B cell (primary cell): ENCODE measurements around the gene POP4. TPM values are rescaled to one million over a fixed set of nuclear protein-coding genes. Genes with fewer than 3 reads are reported as not detected.

Experiments used
- ATAC-seq: fragments of 200-7000 bp; cut with Tn5 transposase; one replicate; pipeline ENCODE4 v1.10.0; 2021; ENCODE audit warnings: low read depth, mild to moderate bottlenecking, moderate number of reproducible peaks, moderate library complexity
- CTCF ChIA-PET: fragments of 350-600 bp; sonication (Branson Sonifier 250); formaldehyde crosslinking; loops from one replicate; lab custom pipeline; 2021; ENCODE audit warnings: antibody characterized with exemption, inconsistent platforms; lab: Charles Lee
- POLR2A ChIA-PET: fragments of 350-600 bp; sonication (Branson Sonifier 250); formaldehyde crosslinking; loops from one replicate; lab custom pipeline; 2021; ENCODE audit warnings: antibody characterized with exemption; lab: Charles Lee
- DNase-seq: peaks from one replicate; pipeline ENCODE4 v3.0.0; 2013
- H2AFZ ChIP-seq: 2 replicates; pipeline ENCODE4 v1.6.1; 2012; ENCODE audit warnings: mild to moderate bottlenecking, low read depth, low read length; ENCODE audit not compliant: insufficient read depth, poor library complexity, severe bottlenecking
- H3K27ac ChIP-seq, 2 donors: 1 replicate in 1 of 2; 2 replicates in 1 of 2; pipeline ENCODE4 v1.5.1; 2012 to 2013; ENCODE audit warnings: low read length in 2 of 2, mild to moderate bottlenecking in 2 of 2, moderate library complexity in 1 of 2
- H3K27me3 ChIP-seq, 4 experiments: fragments of 200-600 bp in 1 of 4; sonication (generic) in 1 of 4; replicated peaks in 1 of 4; 1 replicate in 2 of 4; 2 replicates in 2 of 4; pipeline versions ENCODE4 v1.6.1 to v1.7.0; 2013 to 2016; ENCODE audit warnings: low read length in 3 of 4, mild to moderate bottlenecking in 2 of 4, mixed read lengths in 1 of 4, moderate library complexity in 1 of 4; ENCODE audit not compliant: insufficient read depth in 4 of 4, control insufficient read depth in 3 of 4; ENCODE audit errors: control extremely low read depth in 1 of 4
- H3K36me3 ChIP-seq, 2 experiments: replicated peaks in 1 of 2; 1 replicate in 1 of 2; 2 replicates in 1 of 2; pipeline versions ENCODE4 v1.6.1 to v1.7.1; 2013; ENCODE audit warnings: low read length in 1 of 2; ENCODE audit not compliant: insufficient read depth in 2 of 2, control insufficient read depth in 1 of 2; ENCODE audit errors: control extremely low read depth in 1 of 2, extremely low read depth in 1 of 2
- H3K4me1 ChIP-seq, 2 donors: fragments of 200-600 bp in 1 of 2; sonication (generic) in 1 of 2; 1 replicate in 1 of 2; 2 replicates in 1 of 2; pipeline versions ENCODE4 v1.5.1 to v1.6.1; 2013 to 2017; ENCODE audit warnings: low read length in 2 of 2; ENCODE audit not compliant: control insufficient read depth in 2 of 2, insufficient read depth in 2 of 2
- H3K4me2 ChIP-seq: replicated peaks from 2 replicates; pipeline ENCODE3; 2012; ENCODE audit warnings: mild to moderate bottlenecking, low read depth, low read length; ENCODE audit not compliant: poor library complexity, severe bottlenecking
- H3K4me3 ChIP-seq, 5 experiments: fragments of 200-600 bp in 1 of 5; sonication (generic) in 1 of 5; 1 replicate in 3 of 5; 2 replicates in 2 of 5; pipeline versions ENCODE4 v1.5.1 to v1.7.0; 2011 to 2016; ENCODE audit warnings: low read length in 4 of 5, mild to moderate bottlenecking in 4 of 5, low read depth in 2 of 5, control low read depth in 1 of 5, moderate library complexity in 1 of 5; ENCODE audit not compliant: insufficient read depth in 1 of 5; ENCODE audit errors: control extremely low read depth in 1 of 5, extremely low read depth in 1 of 5
- H3K79me2 ChIP-seq: fragments of 200-600 bp; sonication (generic); one replicate; pipeline ENCODE4 v1.6.0; 2016; ENCODE audit warnings: low read length; ENCODE audit not compliant: control insufficient read depth, insufficient read depth
- H3K9ac ChIP-seq: fragments of 200-600 bp; sonication (generic); 2 replicates; pipeline ENCODE4 v1.6.1; 2017; ENCODE audit warnings: mild to moderate bottlenecking, low read length, moderate library complexity
- H3K9me3 ChIP-seq, 3 donors: one replicate each; pipeline versions ENCODE4 v1.6.1 to v1.7.1; 2013; ENCODE audit warnings: low read length in 2 of 3; ENCODE audit not compliant: control insufficient read depth in 2 of 3, insufficient read depth in 1 of 3; ENCODE audit errors: control extremely low read depth in 1 of 3
- H4K20me1 ChIP-seq: 2 replicates; pipeline ENCODE4 v1.6.0; 2012; ENCODE audit warnings: mild to moderate bottlenecking, low read length; ENCODE audit not compliant: insufficient read depth, control insufficient read depth, poor library complexity, severe bottlenecking
- H3K27ac Mint-ChIP-seq: one replicate; pipeline ENCODE4 v1.8.0; 2021; ENCODE audit warnings: mixed read lengths
- H3K27me3 Mint-ChIP-seq: one replicate; pipeline ENCODE4 v1.8.0; 2021; ENCODE audit warnings: mixed read lengths
- H3K4me1 Mint-ChIP-seq: one replicate; pipeline ENCODE4 v1.8.0; 2021; ENCODE audit warnings: mixed read lengths
- H3K4me3 Mint-ChIP-seq: one replicate; pipeline ENCODE4 v1.8.0; 2021; ENCODE audit warnings: mixed read lengths
- H3K9me3 Mint-ChIP-seq: one replicate; pipeline ENCODE4 v1.8.0; 2022; ENCODE audit warnings: mixed read lengths; ENCODE audit not compliant: insufficient read depth
- EZH2 ChIP-seq: IDR thresholded peaks from 2 replicates; pipeline ENCODE4 v1.6.1; 2012; ENCODE audit warnings: borderline replicate concordance, low read depth, mild to moderate bottlenecking, moderate library complexity, low read length; ENCODE audit not compliant: insufficient read depth, poor library complexity, severe bottlenecking
- WGBS: methylation state at CpG from one replicate; pipeline ENCODE4 v1.1.5; 2013; ENCODE audit warnings: missing lambda C conversion rate; ENCODE audit not compliant: insufficient coverage; 5-methylcytosine and 5-hydroxymethylcytosine counted together
- intact Hi-C: fragments of 100-400 bp; cut with micrococcal nuclease; formaldehyde crosslinking; loops from one replicate; pipeline ENCODE4 v1.10.0; 2022
- polyA plus RNA-seq: library from polyadenylated mRNA; depleted of rRNA; stranded (reverse); fragments of >200 nt; gene quantifications from 2 replicates; pipeline ENCODE4 v1.2.3, GENCODE V29; 2012
- total RNA-seq, 2 donors: library from RNA; stranded (reverse); fragments of 120-200 nt in 1 of 2; gene quantifications; 1 replicate in 1 of 2; 2 replicates in 1 of 2; pipeline versions ENCODE4 v1.2.3 to v1.2.4, GENCODE V29; 2013 to 2022
- TF ChIP-seq, protein P1 (sequence below): fragments of 200-600 bp; IDR thresholded peaks from one replicate; pipeline ENCODE4 v1.8.0; 2022; ENCODE audit warnings: antibody characterized with exemption, mild to moderate bottlenecking

Gene POP4
- total and polyA plus RNA-seq, 2 donors (not counting 1 experiment from before 2014, with no cell fraction given), result 58.9 to 61.2 TPM

DNA sequence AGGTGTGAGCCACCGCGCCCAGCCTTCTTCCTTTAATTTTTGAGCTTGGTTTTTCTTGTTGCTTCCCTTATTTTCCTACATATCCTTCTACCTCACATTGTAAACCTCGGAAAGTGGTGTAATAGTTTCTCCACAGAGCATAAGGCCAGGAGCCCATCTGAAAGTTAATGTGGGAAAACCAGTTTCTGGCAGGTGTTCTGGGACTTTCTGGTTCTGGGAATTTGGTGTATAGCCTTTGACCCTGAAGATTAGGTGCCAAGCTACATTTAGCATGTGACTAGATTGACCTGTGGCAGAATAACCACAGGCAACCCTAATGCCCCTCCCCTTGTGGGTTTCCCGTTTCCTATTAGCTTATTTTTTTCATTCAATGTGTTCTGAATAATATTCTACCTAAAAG is 8.7 kb downstream of the POP4 start:
- Mint-ChIP-seq H3K27ac (no peak overlapping the region), H3K4me1 (peaks cover 16% of the 10 kb centered on the region), H3K4me3 (no peak overlapping the region), H3K9me3 (no peaks in the 10 kb centered on the region), H3K27me3 (no peaks in the 10 kb centered on the region)
- Histone ChIP-seq H3K4me3 (no peak overlapping the region), H3K9ac (no peak overlapping the region), H3K9me3 (no peaks in the 10 kb centered on the region), H3K27me3 (no peaks in the 10 kb centered on the region), H3K27ac (no peak overlapping the region), H3K36me3 (peaks cover 2 to 55% of the 10 kb centered on the region in 2 experiments), H3K4me2 (no peak overlapping the region), H2AFZ (no peak overlapping the region), H3K4me1 (peaks cover 9 to 18% of the 10 kb centered on the region in 2 donors), H3K79me2 (no peaks in the 10 kb centered on the region), H4K20me1 (no peaks in the 10 kb centered on the region)
- TF ChIP-seq EZH2, result no peak
- TF ChIP-seq, protein P1, sequence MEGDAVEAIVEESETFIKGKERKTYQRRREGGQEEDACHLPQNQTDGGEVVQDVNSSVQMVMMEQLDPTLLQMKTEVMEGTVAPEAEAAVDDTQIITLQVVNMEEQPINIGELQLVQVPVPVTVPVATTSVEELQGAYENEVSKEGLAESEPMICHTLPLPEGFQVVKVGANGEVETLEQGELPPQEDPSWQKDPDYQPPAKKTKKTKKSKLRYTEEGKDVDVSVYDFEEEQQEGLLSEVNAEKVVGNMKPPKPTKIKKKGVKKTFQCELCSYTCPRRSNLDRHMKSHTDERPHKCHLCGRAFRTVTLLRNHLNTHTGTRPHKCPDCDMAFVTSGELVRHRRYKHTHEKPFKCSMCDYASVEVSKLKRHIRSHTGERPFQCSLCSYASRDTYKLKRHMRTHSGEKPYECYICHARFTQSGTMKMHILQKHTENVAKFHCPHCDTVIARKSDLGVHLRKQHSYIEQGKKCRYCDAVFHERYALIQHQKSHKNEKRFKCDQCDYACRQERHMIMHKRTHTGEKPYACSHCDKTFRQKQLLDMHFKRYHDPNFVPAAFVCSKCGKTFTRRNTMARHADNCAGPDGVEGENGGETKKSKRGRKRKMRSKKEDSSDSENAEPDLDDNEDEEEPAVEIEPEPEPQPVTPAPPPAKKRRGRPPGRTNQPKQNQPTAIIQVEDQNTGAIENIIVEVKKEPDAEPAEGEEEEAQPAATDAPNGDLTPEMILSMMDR, result no peak
- intact Hi-C loops, result no loop called here
- CTCF ChIA-PET, result interaction anchor here (0.6 to 1.4 kb wide), 2 partner anchors 102 to 259 kb away, joined by 3 to 5 read pairs; no protein-coding TSS in a partner anchor
- WGBS, result no CpG with 5 or more reads among the region's 4 CpGs
- ATAC-seq, result no peak
- no peak for DNase-seq
- POLR2A ChIA-PET, result no interaction called here

GRCh38 chr19:29615891-29616425 is 9.9 kb downstream of the POP4 start:
- Histone ChIP-seq H3K4me2 (no peak overlapping the region), H3K27me3 (peaks cover 0 to 6% (median 0%) of the 10 kb centered on the region in 4 experiments), H3K4me3 (no peak overlapping the region), H3K4me1 (peaks cover 8 to 18% of the 10 kb centered on the region in 2 donors), H4K20me1 (no peaks in the 10 kb centered on the region), H2AFZ (no peak overlapping the region), H3K9me3 (no peaks in the 10 kb centered on the region), H3K79me2 (no peaks in the 10 kb centered on the region), H3K36me3 (peaks cover 2 to 51% of the 10 kb centered on the region in 2 experiments), H3K9ac (no peak overlapping the region), H3K27ac (no peak overlapping the region)
- Mint-ChIP-seq H3K4me1 (peaks cover 16% of the 10 kb centered on the region), H3K4me3 (no peak overlapping the region), H3K9me3 (no peaks in the 10 kb centered on the region), H3K27ac (peak overlapping the region; percentile 24), H3K27me3 (peaks cover 4% of the 10 kb centered on the region)
- DNase-seq (no peak), ATAC-seq (no peak)
- CTCF ChIA-PET, result interaction anchor here (3.7 kb wide), 1 partner anchor 9 kb away, joined by 11 read pairs; the partner anchor contains the start of gene POP4
- 97% methylated on average over 9 of the region's 10 CpGs for WGBS
- intact Hi-C loops, result no loop called here
- POLR2A ChIA-PET, result no interaction called here
- TF ChIP-seq, protein P1, result no peak
- TF ChIP-seq EZH2, result no peak
